Coronary artery (tissue), 2 donors: Measurements from ENCODE around the gene ATAD1.

ENCODE experiments used
- DNase-seq: peaks from one replicate; pipeline ENCODE4 v3.0.0-alpha.2; 2017; ENCODE audit warnings: low spot score
- H3K27ac ChIP-seq, 2 donors: fragments of 200-600 bp; sonication (generic); one replicate each; pipeline ENCODE4 v1.5.1; 2016 to 2019
- H3K4me3 ChIP-seq: fragments of 200-600 bp; sonication (generic); 2 replicates; pipeline ENCODE4 v1.5.1; 2016; ENCODE audit warnings: mild to moderate bottlenecking, moderate library complexity
- TF ChIP-seq, protein P1 (sequence below): fragments of 200-600 bp; sonication (generic); IDR thresholded peaks from one replicate; pipeline ENCODE4 v1.5.1; 2019; ENCODE audit warnings: antibody characterized with exemption

The ATAD1 gene

GRCh38 chr10:87761892-87762291 lies 56.1 kb downstream of the ATAD1 start:
- TF ChIP-seq, protein P1, sequence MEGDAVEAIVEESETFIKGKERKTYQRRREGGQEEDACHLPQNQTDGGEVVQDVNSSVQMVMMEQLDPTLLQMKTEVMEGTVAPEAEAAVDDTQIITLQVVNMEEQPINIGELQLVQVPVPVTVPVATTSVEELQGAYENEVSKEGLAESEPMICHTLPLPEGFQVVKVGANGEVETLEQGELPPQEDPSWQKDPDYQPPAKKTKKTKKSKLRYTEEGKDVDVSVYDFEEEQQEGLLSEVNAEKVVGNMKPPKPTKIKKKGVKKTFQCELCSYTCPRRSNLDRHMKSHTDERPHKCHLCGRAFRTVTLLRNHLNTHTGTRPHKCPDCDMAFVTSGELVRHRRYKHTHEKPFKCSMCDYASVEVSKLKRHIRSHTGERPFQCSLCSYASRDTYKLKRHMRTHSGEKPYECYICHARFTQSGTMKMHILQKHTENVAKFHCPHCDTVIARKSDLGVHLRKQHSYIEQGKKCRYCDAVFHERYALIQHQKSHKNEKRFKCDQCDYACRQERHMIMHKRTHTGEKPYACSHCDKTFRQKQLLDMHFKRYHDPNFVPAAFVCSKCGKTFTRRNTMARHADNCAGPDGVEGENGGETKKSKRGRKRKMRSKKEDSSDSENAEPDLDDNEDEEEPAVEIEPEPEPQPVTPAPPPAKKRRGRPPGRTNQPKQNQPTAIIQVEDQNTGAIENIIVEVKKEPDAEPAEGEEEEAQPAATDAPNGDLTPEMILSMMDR: no peak
- DNase-seq: no peak

DNA sequence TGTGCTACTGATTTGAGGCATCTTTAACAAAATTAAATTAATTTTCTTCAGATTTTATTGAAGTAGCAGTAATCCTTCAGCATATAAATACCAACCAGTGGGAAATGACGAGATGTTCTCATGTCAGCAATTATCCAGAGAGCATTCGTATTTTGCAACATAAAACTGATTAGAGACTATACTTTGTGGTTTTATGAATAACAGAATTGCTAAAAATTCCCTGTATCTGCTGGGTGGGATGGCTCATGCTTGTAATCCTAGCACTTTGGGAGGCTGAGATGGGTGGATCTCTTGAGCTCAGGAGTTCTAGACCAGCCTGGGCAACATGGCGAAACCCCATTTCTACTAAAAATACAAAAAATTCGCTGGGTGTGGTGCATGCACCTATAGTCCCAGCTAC lies 56.9 kb downstream of the ATAD1 start:
- DNase-seq: no peak
- TF ChIP-seq, protein P1: no peak
- H3K4me3 ChIP-seq: no peak overlapping the region
- H3K27ac ChIP-seq: no peak overlapping the region

More at GRCh38 chr10:87761892-87762291, 56.1 kb downstream of the ATAD1 start:
- H3K4me3 ChIP-seq: no peak overlapping the region
- H3K27ac ChIP-seq: no peak overlapping the region

DNA sequence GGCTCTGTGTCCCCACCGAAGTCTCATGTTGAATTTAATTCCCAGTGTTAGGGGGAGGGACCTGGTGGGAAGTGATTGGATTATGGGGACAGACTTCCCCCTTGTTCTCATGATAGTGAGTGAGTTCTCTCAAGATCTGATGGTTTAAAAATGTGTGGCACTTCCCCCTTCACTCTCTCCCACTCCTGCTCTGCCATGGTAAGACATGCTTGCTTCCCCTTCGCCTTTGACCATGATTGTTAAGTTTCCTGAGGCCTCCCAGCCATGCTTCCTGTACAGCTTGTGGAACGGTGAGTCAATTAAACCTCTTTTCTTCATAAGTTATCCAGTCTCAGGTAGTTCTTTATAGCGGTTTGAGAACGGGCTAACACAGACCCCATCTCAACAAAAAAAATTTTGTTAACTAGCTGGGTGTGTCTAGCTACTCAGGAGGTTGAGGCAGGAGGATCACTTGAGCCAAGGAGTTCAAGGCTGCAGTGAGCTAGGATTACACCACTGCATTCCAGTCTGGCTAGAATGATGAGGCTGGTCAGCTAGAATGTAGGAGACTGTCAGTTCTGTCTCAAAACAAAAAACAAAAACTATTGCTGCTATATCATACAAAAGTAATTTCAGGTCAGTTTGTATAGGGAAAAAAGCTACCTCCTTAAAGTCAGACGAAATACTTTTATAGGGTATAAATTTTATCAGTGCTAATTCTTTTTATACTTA lies 57.7 kb downstream of the ATAD1 start:
- DNase-seq: no peak

GRCh38 chr10:87759551-87759950 lies 58.5 kb downstream of the ATAD1 start:
- DNase-seq: no peak
- TF ChIP-seq, protein P1: no peak
- no peak overlapping the region for H3K27ac ChIP-seq
- H3K4me3 ChIP-seq: no peak overlapping the region

More for the DNA sequence above, 57.7 kb downstream of the ATAD1 start:
- Histone ChIP-seq H3K27ac (no peak overlapping the region), H3K4me3 (no peak overlapping the region)
- TF ChIP-seq, protein P1: no peak

GRCh38 chr10:87757685-87758084 lies 60.3 kb downstream of the ATAD1 start:
- no peak for DNase-seq
- Histone ChIP-seq H3K27ac (no peak overlapping the region), H3K4me3 (no peak overlapping the region)
- TF ChIP-seq, protein P1: no peak

GRCh38 chr10:87753995-87754866 lies 63.8 kb downstream of the ATAD1 start:
- H3K4me3 ChIP-seq: no peak overlapping the region
- no peak for DNase-seq
- no peak overlapping the region for H3K27ac ChIP-seq
- TF ChIP-seq, protein P1: no peak
